GM04503 (cell line): ENCODE measurements around the gene RAB5A.
A peak's percentile ranks its signal among the peaks of the same experiment; 100 is the strongest.
"Not testable (repeated sequence)": the region's sequence is repeated elsewhere in the genome, so short reads cannot be mapped to it uniquely, and the experiment has no call there.

Experiments
- DNase-seq: peaks from one replicate; pipeline ENCODE4 v3.0.0-alpha.2; 2012; ENCODE audit warnings: low read depth

The RAB5A gene

GRCh38 chr3:19948226-19948591 is 1.3 kb downstream of the RAB5A start:
- no peak for DNase-seq

GRCh38 chr3:19950316-19950715 is 3.4 kb downstream of the RAB5A start:
- DNase-seq: no peak

- DNase-seq: no peak
Observed at GRCh38 chr3:19954676-19955075, 7.8 kb downstream of the RAB5A start.

DNA sequence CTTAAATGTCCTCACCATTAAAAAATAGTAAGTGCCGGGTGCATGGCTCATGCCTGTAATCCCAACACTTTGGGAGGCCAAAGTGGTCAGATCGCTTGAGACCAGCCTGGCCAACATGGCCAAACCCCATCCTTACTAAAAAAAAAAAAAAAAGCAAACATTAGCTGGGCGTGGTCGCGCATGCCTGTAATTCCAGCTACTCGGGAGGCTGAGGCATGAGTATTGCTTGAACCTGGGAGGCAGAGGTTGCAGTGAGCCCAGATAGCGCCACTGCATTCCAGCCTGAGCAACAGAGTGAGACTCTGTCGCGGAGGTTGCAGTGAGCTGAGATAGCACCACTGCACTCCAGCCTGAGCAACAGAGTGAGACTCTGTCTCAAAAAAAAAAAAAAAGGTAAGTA is 10.5 kb downstream of the RAB5A start:
- DNase-seq: not testable (repeated sequence)

- DNase-seq: no peak
Observed at GRCh38 chr3:19959505-19959904, 12.6 kb downstream of the RAB5A start.

- no peak for DNase-seq
Observed at GRCh38 chr3:19960696-19961095, 13.8 kb downstream of the RAB5A start.

DNA sequence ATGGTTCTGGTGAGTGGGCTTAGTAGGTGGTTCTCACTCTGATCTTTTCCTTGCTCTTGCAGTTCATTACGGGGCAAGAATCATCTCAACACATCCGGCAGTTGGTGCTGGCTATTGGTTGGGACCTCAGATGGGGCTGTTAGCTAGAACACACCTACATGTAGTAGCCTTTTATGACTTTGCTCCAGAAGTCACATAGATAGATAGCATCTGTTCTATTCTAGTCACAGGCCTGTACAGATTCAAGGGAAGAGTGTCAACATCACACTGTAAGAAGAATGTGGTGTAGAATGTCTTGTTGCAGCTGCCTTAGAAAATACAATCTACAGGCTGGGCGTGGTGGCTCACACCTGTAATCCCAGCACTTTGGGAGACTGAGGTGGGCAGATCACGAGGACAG is 15.1 kb downstream of the RAB5A start:
- no peak for DNase-seq

DNA sequence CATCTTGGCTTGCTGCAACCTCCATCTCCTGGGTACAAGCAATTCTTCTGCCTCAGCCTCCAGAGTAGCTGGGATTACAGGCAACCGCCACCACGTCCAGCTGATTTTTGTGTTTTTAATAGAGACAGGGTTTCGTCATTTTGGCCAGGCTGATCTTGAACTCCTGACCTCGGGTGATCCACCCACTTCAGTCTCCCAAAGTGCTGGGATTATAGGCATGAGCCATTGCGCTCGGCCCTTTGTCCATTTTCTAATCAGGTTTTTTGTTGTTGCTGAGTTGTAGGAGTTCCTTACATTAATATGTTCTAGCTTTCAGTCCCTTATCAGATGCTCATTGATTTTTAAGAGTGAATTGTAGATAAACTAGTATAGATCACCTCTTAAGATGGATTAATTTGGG is 20.3 kb downstream of the RAB5A start:
- no peak for DNase-seq

DNA sequence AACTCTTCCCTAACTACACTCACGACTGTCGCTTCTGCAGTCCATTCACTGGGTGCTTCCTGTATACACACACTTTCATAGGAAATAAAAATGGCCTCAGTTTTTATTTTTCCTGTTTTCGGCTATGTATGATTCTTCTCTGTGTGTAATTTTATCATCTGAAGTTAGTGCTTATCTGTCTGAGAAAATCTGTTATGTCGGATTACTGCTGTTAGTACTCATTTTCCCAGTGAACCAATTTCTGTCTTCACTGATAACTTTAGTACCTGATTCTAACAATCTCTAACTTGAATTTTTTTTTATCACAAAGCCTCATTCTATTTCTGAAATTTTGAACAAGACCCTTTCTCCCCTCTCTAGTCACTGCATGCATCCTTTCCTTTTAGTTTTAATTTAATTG is 20.9 kb downstream of the RAB5A start:
- DNase-seq: no peak

DNA sequence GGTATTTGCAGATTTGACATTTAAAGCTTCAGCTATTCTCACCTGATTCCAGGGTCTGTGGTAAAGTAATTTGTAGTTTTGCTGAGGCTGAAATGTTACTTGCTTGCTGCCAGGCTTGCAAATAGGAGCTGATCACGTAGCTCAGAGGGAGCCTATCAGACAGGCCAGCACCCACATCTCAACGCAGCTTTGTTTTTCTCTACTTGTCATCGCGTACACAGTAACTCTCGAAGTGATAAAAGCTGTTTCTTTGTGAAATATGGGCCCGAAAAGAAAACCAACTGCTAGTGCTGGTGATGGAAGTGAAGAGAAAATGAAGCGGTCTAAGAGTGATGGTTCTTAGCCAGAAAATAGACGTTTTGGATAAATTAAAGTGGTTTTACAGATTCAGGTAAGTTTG is 23.4 kb downstream of the RAB5A start:
- DNase-seq: no peak

GRCh38 chr3:19972054-19972453 is 25.2 kb downstream of the RAB5A start:
- peak; percentile 35 for DNase-seq

- DNase-seq: not testable (repeated sequence)
Observed at GRCh38 chr3:19988904-19989303, 42.0 kb downstream of the RAB5A start.

- no peak for DNase-seq
Observed at GRCh38 chr3:19994796-19995195, 47.9 kb downstream of the RAB5A start.

GRCh38 chr3:19997502-19997901 is 50.6 kb downstream of the RAB5A start:
- DNase-seq: no peak

- no peak for DNase-seq
Observed at GRCh38 chr3:20001932-20002331, 55.0 kb downstream of the RAB5A start.

DNA sequence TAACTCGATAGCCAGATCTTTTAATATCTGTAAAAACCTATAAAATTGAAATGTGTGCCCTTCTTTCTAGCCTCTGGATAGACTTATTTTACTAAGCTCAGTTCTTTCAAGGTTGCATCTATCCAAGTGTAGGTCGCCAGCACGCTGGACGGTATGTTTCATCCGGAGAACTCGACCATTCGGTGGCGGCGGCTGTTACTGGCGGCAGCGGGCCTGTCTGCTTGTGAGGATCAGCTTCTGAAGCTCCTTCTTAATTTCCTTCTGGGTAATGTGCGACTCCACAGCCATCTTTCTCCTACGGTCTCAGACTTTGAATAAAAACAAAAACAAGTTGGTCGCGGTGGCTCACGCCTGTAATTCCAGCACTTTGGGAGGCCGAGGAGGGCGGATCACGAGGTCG is 61.1 kb downstream of the RAB5A start:
- no peak for DNase-seq

DNA sequence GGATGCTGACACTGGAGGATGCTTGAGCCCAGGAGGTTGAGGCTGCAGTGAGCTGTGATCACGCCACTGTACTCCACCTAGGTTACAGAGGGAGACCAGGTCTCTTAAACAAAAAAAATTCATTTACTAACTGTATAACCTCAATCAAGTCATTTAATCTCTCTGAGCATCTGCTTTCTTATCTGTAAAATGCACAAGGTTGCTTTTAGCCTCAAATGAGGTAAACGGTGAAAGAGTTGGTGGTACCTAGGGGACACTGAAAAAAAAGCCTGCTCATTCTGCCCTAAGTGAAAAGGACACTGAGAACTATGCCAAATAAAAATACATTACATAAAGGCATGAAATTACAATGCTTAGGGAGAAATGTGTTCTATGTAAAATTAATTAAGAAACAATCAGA is 61.7 kb downstream of the RAB5A start:
- no peak for DNase-seq

GRCh38 chr3:20012164-20012563 is 65.3 kb downstream of the RAB5A start, which contains the start of gene PP2D1:
Gene PP2D1, minus strand, starts transcription at chr3:20012264. Its CDS starts 192 bp downstream, at chr3:20012072.
- DNase-seq: no peak

GRCh38 chr3:20013396-20013795 is 66.5 kb downstream of the RAB5A start:
- no peak for DNase-seq

DNA sequence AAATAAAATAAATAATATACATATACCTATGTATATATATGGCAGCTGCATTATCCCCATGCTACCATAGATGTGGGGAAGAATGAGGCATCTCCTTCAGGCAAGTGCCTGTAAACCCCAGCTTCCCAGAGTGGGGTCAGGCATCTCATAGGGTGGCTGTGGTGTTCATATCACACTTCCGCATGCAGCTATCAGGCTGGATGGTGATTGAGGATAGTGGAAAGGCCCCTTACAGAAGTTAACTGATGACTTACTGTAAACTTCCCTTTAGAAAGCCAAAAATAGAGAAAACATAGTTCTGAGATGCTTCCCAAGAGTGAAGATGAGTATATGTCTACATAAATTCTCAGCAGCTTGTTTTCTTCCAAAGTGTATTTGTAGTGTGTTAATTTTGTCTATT is 68.6 kb downstream of the RAB5A start:
- no peak for DNase-seq

DNA sequence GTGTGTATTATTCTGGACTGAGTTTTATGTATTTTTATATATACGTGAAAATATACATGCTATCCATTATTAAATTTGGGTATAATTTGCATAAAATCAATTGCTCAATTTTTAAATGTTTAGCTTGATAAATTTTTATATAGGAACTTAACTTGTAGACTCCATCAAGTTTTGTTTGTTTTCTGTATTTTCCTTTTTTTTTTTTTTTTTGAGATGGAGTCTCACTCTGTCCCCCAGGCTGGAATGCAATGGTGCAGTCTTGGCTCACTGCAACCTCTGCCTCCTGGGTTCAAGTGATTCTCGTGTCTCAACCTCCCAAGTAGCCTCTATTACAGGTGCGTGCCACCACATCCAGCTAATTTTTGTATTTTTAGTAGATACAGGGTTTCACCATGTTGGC is 69.2 kb downstream of the RAB5A start:
- DNase-seq: not testable (repeated sequence)

- DNase-seq: no peak
Observed at GRCh38 chr3:20022954-20023622, 76.2 kb downstream of the RAB5A start.

- DNase-seq: no peak
Observed at GRCh38 chr3:20023623-20024405, 76.9 kb downstream of the RAB5A start.

DNA sequence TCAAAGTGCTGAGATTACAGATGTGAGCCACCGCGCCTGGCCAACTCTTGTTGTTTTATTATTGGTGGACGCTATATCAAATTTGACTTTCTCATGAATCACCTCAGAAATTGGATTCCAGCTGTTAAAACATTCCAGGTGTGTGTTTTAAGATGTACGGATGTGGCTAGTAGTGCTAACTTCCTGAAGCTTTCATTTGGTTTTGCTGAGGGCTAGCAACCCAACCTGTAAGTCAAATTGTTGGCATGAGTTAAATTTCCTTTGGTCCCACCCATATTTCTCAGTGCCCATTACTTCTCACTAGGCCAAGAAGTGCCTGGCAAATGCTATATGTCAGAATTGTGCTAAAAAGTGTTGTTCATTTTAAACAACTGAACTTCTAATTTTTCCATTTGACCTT is 80.2 kb downstream of the RAB5A start:
- DNase-seq: no peak
